HCT116 (cell line): ENCODE results near the gene APOL5. TPM values are rescaled to one million over a fixed set of nuclear protein-coding genes. Genes with fewer than 3 reads are reported as not detected.
A peak's percentile ranks its signal among the peaks of the same experiment; 100 is the strongest.

Experiments
- ATAC-seq: fragments of 200-7000 bp; cut with Tn5 transposase; 2 replicates; pipeline ENCODE4 v1.9.1; 2020; ENCODE audit warnings: mild to moderate bottlenecking, moderate library complexity
- BruUV-seq: library from RNA; stranded (reverse); fragments of 400-500 nt; replicated peaks from 2 replicates; lab custom pipeline; 2021; lab: Mats Ljungman, UMichigan
- CTCF ChIA-PET: fragments of 300-600 bp; sonication (Branson Sonifier 250); formaldehyde crosslinking; loops from one replicate; lab custom pipeline; 2021; ENCODE audit warnings: antibody characterized with exemption; lab: Charles Lee
- POLR2A ChIA-PET: fragments of 300-600, 350-600 bp; sonication (Branson Sonifier 250); formaldehyde crosslinking; loops from one replicate; lab custom pipeline; 2021; ENCODE audit warnings: antibody characterized with exemption; lab: Charles Lee
- RAD21 ChIA-PET, 2 experiments: fragments of 300-600 bp; sonication (Branson Sonifier 250); formaldehyde crosslinking; loops; one replicate each; lab custom pipeline; 2023; ENCODE audit warnings: low total read pairs in 2 of 2; ENCODE audit not compliant: uncharacterized antibody in 2 of 2, unreplicated experiment in 2 of 2, low non-redundant PET in 1 of 2; lab: Charles Lee
- DNase-seq: peaks from one replicate; pipeline ENCODE4 v3.0.0-alpha.2; 2010; ENCODE audit warnings: low read depth, low spot score
- H2AFZ ChIP-seq: fragments of 200-600 bp; shearing (Covaris generic), sonication (generic); 2 replicates; pipeline ENCODE4 v1.6.1; 2017; ENCODE audit warnings: low read depth, mixed run types, mixed read lengths, antibody characterized with exemption, low read length; ENCODE audit not compliant: poor library complexity, severe bottlenecking
- H3K27ac ChIP-seq: 2 replicates; pipeline ENCODE4 v1.5.1; 2012; ENCODE audit warnings: low read depth, low read length
- H3K27me3 ChIP-seq: fragments of 200-600 bp; sonication (generic); 2 replicates; pipeline ENCODE4 v1.6.1; 2016; ENCODE audit warnings: mixed run types, low read length, mixed read lengths; ENCODE audit not compliant: insufficient read depth
- H3K36me3 ChIP-seq, 2 experiments: fragments of 200-500 bp in 1 of 2; fragments of 200-600 bp in 1 of 2; sonication (Bioruptor generic) in 1 of 2; sonication (generic) in 1 of 2; 2 replicates each; pipeline versions ENCODE4 v1.5.1 to v1.6.1; 2014 to 2016; ENCODE audit warnings: low read length in 2 of 2, inconsistent platforms in 1 of 2, mixed read lengths in 1 of 2, mixed run types in 1 of 2; ENCODE audit not compliant: insufficient read depth in 2 of 2, control insufficient read depth in 1 of 2
- H3K4me1 ChIP-seq, 2 experiments: fragments of 200-600 bp in 1 of 2; sonication (generic) in 1 of 2; 2 replicates each; pipeline versions ENCODE4 v1.5.1 to v1.6.1; 2012 to 2017; ENCODE audit warnings: low read length in 2 of 2, inconsistent platforms in 1 of 2, mild to moderate bottlenecking in 1 of 2, mixed read lengths in 1 of 2, mixed run types in 1 of 2, moderate library complexity in 1 of 2; ENCODE audit not compliant: insufficient read depth in 2 of 2, control insufficient read depth in 1 of 2
- H3K4me2 ChIP-seq: fragments of 200-600 bp; sonication (generic); 2 replicates; pipeline ENCODE4 v1.6.1; 2017; ENCODE audit warnings: mixed run types, low read length, mixed read lengths
- H3K4me3 ChIP-seq, 2 experiments: fragments of 200-600 bp in 1 of 2; sonication (generic) in 1 of 2; replicated peaks in 1 of 2; 2 replicates each; pipeline ENCODE4 v1.5.1; 2011 to 2016; ENCODE audit warnings: low read length in 2 of 2, control low read depth in 1 of 2, low read depth in 1 of 2, mild to moderate bottlenecking in 1 of 2, mixed read lengths in 1 of 2, mixed run types in 1 of 2
- H3K79me2 ChIP-seq: fragments of 200-600 bp; sonication (generic); 2 replicates; pipeline ENCODE4 v1.6.1; 2017; ENCODE audit warnings: mild to moderate bottlenecking, mixed run types, low read length, moderate library complexity, mixed read lengths; ENCODE audit not compliant: insufficient read depth
- H3K9ac ChIP-seq: fragments of 200-600 bp; sonication (generic); 2 replicates; pipeline ENCODE4 v1.6.1; 2016; ENCODE audit warnings: low read length, mixed read lengths
- H3K9me2 ChIP-seq: fragments of 200-600 bp; sonication (generic), shearing (Covaris generic); 2 replicates; pipeline ENCODE4 v1.6.1; 2017; ENCODE audit warnings: mixed run types, mild to moderate bottlenecking, moderate library complexity; ENCODE audit not compliant: insufficient read depth
- H3K9me3 ChIP-seq, 2 experiments: fragments of 200-500 bp in 1 of 2; fragments of 200-600 bp in 1 of 2; sonication (Bioruptor generic) in 1 of 2; sonication (generic) in 1 of 2; 2 replicates each; pipeline ENCODE4 v1.6.1; 2014 to 2017; ENCODE audit warnings: low read length in 2 of 2, mixed read lengths in 2 of 2, inconsistent platforms in 1 of 2, low read depth in 1 of 2, mild to moderate bottlenecking in 1 of 2, mixed run types in 1 of 2, moderate library complexity in 1 of 2; ENCODE audit not compliant: control insufficient read depth in 1 of 2, insufficient read depth in 1 of 2
- H4K20me1 ChIP-seq: fragments of 200-600 bp; sonication (generic), shearing (Covaris generic); 2 replicates; pipeline ENCODE4 v1.6.1; 2017; ENCODE audit warnings: mixed run types, mild to moderate bottlenecking, moderate library complexity; ENCODE audit not compliant: insufficient read depth
- EGR1 ChIP-seq: IDR thresholded peaks from 2 replicates; pipeline ENCODE4 v1.6.1; 2012; ENCODE audit warnings: low read depth
- ELF1 ChIP-seq: IDR thresholded peaks from 2 replicates; pipeline ENCODE4 v1.6.1; 2012; ENCODE audit warnings: low read depth, borderline replicate concordance
- JUND ChIP-seq: IDR thresholded peaks from 2 replicates; pipeline ENCODE4 v1.6.1; 2012
- RAD21 ChIP-seq: IDR thresholded peaks from 2 replicates; pipeline ENCODE4 v1.6.1; 2012; ENCODE audit warnings: low read depth, mild to moderate bottlenecking
- SIN3A ChIP-seq: IDR thresholded peaks from 2 replicates; pipeline ENCODE4 v1.6.1; 2012; ENCODE audit warnings: low read depth
- intact Hi-C: fragments of 100-400 bp; cut with micrococcal nuclease; formaldehyde crosslinking; loops from 2 replicates; pipeline ENCODE4 v1.10.0; 2022
- total RNA-seq: library from RNA; stranded (reverse); gene quantifications from one replicate; pipeline ENCODE4 v1.2.1, GENCODE V29; 2021; ENCODE audit not compliant: unreplicated experiment
- TF ChIP-seq, protein P1 (sequence below), 3 experiments: fragments of 200-600 bp in 1 of 3; sonication (generic) in 1 of 3; IDR thresholded peaks in 2 of 3; conservative IDR thresholded peaks in 1 of 3; 2 replicates each; pipeline ENCODE4 v1.5.1; 2012 to 2017; ENCODE audit warnings: low read depth in 2 of 3, low read length in 2 of 3, antibody characterized with exemption in 1 of 3, borderline replicate concordance in 1 of 3, control low read depth in 1 of 3, mild to moderate bottlenecking in 1 of 3, mixed read lengths in 1 of 3, mixed run types in 1 of 3, moderate library complexity in 1 of 3; ENCODE audit not compliant: insufficient read depth in 1 of 3

APOL5 gene
- total RNA-seq, 1 experiment from 2014 or later, result not detected

- Histone ChIP-seq H3K27ac (no peak overlapping the region), H3K9me3 (no peaks in the 10 kb centered on the region), H3K79me2 (no peaks in the 10 kb centered on the region), H3K36me3 (peaks cover 5 to 7% of the 10 kb centered on the region in 2 experiments), H3K4me2 (no peak overlapping the region), H3K9me2 (no peaks in the 10 kb centered on the region), H3K27me3 (no peaks in the 10 kb centered on the region), H4K20me1 (no peaks in the 10 kb centered on the region), H3K4me3 (no peak overlapping the region), H2AFZ (no peak overlapping the region), H3K4me1 (no peaks in the 10 kb centered on the region), H3K9ac (no peak overlapping the region)
- BruUV-seq, result no TSS peak
- intact Hi-C loops, result no loop called here
- DNase-seq, result no peak
- CTCF ChIA-PET, result no interaction called here
- TF ChIP-seq SIN3A (no peak), ELF1 (no peak), JUND (no peak)
- RAD21 ChIA-PET, result no interaction called here
- POLR2A ChIA-PET, result no interaction called here
- ATAC-seq, result no peak
These were observed 40.7 kb downstream of the APOL5 start for GRCh38 chr22:35758394-35758793.

GRCh38 chr22:35761037-35761436 lies 43.4 kb downstream of the APOL5 start:
- no peak overlapping the region for H3K9ac ChIP-seq
- no peak overlapping the region for H3K4me3 ChIP-seq
- no peaks in the 10 kb centered on the region for H3K4me1 ChIP-seq
- H4K20me1 ChIP-seq, result peaks cover 3% of the 10 kb centered on the region; the same call in 1 of the 2 replicates
- H3K27me3 ChIP-seq, result no peaks in the 10 kb centered on the region
- H3K36me3 ChIP-seq, result peaks cover 5% of the 10 kb centered on the region in 2 experiments
- no TSS peak for BruUV-seq
- ATAC-seq (peak; percentile 58; the same call in 1 of the 2 replicates), DNase-seq (peak; percentile 8)
- H3K4me2 ChIP-seq, result no peak overlapping the region
- TF ChIP-seq ELF1, result no peak
- TF ChIP-seq RAD21, result peak; percentile 56
- TF ChIP-seq, protein P1, sequence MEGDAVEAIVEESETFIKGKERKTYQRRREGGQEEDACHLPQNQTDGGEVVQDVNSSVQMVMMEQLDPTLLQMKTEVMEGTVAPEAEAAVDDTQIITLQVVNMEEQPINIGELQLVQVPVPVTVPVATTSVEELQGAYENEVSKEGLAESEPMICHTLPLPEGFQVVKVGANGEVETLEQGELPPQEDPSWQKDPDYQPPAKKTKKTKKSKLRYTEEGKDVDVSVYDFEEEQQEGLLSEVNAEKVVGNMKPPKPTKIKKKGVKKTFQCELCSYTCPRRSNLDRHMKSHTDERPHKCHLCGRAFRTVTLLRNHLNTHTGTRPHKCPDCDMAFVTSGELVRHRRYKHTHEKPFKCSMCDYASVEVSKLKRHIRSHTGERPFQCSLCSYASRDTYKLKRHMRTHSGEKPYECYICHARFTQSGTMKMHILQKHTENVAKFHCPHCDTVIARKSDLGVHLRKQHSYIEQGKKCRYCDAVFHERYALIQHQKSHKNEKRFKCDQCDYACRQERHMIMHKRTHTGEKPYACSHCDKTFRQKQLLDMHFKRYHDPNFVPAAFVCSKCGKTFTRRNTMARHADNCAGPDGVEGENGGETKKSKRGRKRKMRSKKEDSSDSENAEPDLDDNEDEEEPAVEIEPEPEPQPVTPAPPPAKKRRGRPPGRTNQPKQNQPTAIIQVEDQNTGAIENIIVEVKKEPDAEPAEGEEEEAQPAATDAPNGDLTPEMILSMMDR (IDR thresholded peaks at IDR 0.05 in 2 of 3, conservative IDR thresholded peaks at IDR 0.05 in 1 of 3; ENCODE audit: borderline replicate concordance in 1 of 3, insufficient read depth in 1 of 3, low read depth in 2 of 3, low read length in 2 of 3), result peak in 2 of 3 experiments; percentile 19 to 35; a peak in 2 of 6 replicates
- TF ChIP-seq EGR1, result no peak
- intact Hi-C loops, result loop anchor here (5.0 kb wide), 2 partner anchors 161 to 361 kb away; no protein-coding TSS in a partner anchor
- POLR2A ChIA-PET, result interaction anchor here (0.7 kb wide), 1 partner anchor 78 kb away, joined by 3 read pairs; no protein-coding TSS in a partner anchor
- no peak overlapping the region for H2AFZ ChIP-seq
- no peaks in the 10 kb centered on the region for H3K9me3 ChIP-seq
- H3K9me2 ChIP-seq, result no peaks in the 10 kb centered on the region
- H3K79me2 ChIP-seq, result no peaks in the 10 kb centered on the region
- CTCF ChIA-PET, result interaction anchor here (1.0 to 1.4 kb wide), 2 partner anchors 154 to 305 kb away, joined by 3 read pairs; no protein-coding TSS in a partner anchor
- RAD21 ChIA-PET, result interaction anchor here in 1 of 2 experiments (0.7 kb wide), 1 partner anchor 410 kb away, joined by 3 read pairs; no protein-coding TSS in a partner anchor
- H3K27ac ChIP-seq, result no peak overlapping the region
